DMS 273 (cell line): ENCODE data around the gene RHOJ.
"Not testable (repeated sequence)": the region's sequence is repeated elsewhere in the genome, so short reads cannot be mapped to it uniquely, and the experiment has no call there.

Experiments used
- DNase-seq: peaks from one replicate; lab custom pipeline; 2025; ENCODE audit not compliant: unreplicated experiment; lab: John Stamatoyannopoulos, UW

RHOJ gene

GRCh38 chr14:63295231-63295685 is 91.0 kb downstream of the RHOJ start:
- DNase-seq = no peak

- DNase-seq = no peak
These were observed 91.9 kb downstream of the RHOJ start for GRCh38 chr14:63296060-63296563.

- DNase-seq = no peak
These were observed 93.3 kb downstream of the RHOJ start for GRCh38 chr14:63297372-63298063.

GRCh38 chr14:63299351-63300110 is 95.3 kb downstream of the RHOJ start:
- DNase-seq = no peak

- no peak for DNase-seq
These were observed 96.6 kb downstream of the RHOJ start for GRCh38 chr14:63300854-63301253.

- no peak for DNase-seq
These were observed 97.8 kb downstream of the RHOJ start for GRCh38 chr14:63301891-63302534.

GRCh38 chr14:63304429-63304828 is 100.2 kb downstream of the RHOJ start:
- not testable (repeated sequence) for DNase-seq

GRCh38 chr14:63308723-63309317 is 104.6 kb downstream of the RHOJ start:
- peak; percentile 46 for DNase-seq

- DNase-seq = no peak
These were observed 114.6 kb downstream of the RHOJ start, which contains the start of gene GPHB5 for GRCh38 chr14:63318835-63319234. TSS of gene GPHB5 (minus strand) at chr14:63318935. CDS start at chr14:63317849, 1,086 bp downstream.

GRCh38 chr14:63322472-63322871 is 118.2 kb downstream of the RHOJ start:
- no peak for DNase-seq

GRCh38 chr14:63322897-63323573 is 118.8 kb downstream of the RHOJ start:
- DNase-seq = no peak

GRCh38 chr14:63326840-63327239 is 122.6 kb downstream of the RHOJ start:
- DNase-seq = no peak

GRCh38 chr14:63328787-63329737 is 124.8 kb downstream of the RHOJ start:
- no peak for DNase-seq

GRCh38 chr14:63342371-63342770 is 138.1 kb downstream of the RHOJ start:
- DNase-seq = no peak
